GM21576 (cell line): ENCODE measurements around the gene SLC46A1.

Experiments
- ATAC-seq: cut with Tn5 transposase; IDR thresholded peaks from one replicate; pipeline ENCODE4 v1.9.1; 2021; ENCODE audit warnings: mild to moderate bottlenecking, moderate library complexity; ENCODE audit not compliant: unreplicated experiment

SLC46A1 gene

DNA sequence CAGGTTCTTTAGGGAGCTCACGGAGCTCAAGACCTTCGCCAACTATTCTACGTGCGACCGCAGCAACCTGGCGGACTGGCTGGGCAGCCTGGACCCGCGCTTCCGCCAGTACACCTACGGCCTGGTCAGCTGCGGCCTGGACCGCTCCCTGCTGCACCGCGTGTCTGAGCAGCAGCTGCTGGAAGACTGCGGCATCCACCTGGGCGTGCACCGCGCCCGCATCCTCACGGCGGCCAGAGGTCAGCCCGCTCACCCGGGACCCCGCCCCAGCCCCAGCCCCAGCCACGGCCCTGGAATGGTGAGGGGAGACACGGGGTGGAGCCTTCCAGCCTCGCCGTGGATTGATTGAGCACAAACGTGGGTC is 21.0 kb downstream of the SLC46A1 start:
- no peak for ATAC-seq

DNA sequence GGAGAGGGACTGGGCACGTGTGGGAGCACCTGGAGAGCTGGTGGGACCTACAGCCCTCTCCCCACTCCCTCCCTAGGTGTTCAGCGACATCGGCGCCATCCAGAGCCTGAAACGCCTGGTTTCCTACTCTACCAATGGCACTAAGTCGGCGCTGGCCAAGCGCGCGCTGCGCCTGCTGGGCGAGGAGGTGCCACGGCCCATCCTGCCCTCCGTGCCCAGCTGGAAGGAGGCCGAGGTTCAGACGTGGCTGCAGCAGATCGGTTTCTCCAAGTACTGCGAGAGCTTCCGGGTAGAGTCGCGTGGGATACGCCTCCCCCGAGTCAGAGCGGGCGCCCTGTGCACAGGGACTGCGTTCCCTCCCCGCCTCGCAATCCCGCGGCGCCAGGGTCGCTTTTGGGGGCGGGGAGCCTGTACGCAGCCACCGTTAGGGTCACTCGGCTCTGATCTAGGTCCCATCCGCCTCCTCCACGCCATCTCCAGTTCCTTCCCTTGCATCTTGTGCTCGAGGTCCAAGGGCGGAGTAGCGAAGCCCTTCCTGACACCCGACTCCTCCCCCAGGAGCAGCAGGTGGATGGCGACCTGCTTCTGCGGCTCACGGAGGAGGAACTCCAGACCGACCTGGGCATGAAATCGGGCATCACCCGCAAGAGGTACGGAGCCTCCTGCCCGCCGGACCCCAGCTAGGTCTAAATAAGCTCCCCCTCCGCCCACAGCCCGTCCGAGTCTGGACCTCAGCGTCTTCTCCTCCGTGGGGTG is 21.6 kb downstream of the SLC46A1 start:
- peak; percentile 60 for ATAC-seq

DNA sequence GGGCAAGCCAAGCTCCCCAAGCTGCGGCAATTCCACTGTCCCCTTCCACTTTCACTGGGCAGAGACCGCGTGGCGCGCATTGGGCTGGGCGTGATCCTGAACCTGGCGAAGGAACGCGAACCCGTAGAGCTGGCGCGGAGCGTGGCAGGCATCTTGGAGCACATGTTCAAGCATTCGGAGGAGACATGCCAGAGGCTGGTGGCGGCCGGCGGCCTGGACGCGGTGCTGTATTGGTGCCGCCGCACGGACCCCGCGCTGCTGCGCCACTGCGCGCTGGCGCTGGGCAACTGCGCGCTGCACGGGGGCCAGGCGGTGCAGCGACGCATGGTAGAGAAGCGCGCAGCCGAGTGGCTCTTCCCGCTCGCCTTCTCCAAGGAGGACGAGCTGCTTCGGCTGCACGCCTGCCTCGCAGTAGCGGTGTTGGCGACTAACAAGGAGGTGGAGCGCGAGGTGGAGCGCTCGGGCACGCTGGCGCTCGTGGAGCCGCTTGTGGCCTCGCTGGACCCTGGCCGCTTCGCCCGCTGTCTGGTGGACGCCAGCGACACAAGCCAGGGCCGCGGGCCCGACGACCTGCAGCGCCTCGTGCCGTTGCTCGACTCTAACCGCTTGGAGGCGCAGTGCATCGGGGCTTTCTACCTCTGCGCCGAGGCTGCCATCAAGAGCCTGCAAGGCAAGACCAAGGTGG is 24.7 kb downstream of the SLC46A1 start:
- no peak for ATAC-seq

DNA sequence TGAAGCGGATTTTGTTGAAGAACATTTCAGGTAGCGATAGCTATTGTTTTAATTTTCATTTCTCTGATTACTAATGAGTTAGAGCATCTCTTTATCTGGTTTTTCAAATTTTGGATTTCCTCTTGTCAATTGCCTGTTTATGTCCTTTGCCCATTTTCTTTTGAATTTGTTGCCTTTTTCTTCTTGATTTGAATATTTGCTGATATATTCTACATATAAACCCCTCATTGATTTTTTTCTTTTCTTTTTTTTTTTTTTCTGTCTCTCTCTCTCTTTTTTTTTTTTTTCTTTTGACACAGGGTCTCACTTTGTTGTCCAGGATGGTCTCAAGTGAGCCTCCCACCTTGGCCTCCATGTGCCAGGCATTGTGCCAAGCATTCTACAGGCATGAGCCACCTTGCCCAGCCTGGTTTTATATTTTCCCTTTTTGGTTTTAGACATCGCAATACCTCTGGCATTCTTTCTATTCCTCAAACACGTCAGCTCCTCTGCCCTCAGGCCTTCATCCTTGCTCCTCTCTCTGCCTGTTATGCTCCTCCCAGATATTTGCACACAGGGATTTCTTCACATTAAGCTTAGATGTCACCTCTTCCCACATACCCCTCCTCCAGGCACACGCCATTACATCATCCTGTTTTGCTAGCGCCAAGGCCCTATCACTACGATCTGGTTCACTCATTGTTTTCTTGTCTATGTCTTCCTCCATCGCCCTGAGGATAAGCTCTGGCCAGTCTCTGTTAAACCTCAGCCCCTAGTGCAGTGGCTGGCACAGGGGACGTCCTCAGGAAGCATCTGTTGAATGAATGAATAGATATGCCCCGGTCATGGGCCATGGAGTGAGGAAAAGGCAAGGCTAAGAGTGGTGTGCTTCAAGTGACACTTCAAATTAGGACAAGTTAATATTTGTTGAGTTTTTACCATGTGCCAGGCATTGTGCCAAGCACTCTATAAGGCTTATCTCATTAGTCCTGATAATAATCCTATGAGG is 25.9 kb downstream of the SLC46A1 start:
- no peak for ATAC-seq

DNA sequence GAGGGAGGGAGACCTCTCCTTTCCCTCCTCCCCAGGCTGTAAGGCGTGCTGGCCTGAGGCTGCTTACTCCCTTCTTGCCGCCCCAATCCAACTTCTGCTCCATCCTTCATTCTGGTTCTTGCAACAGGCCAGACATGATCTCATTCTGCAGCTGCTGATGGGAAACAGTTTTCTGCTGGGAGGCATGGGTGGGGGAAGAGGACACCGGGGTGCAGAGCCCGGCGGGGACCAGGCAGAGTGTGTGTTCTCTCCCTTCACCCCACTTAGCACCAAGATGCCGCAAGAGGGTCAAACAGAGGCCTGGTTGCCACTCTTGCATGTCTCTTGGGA is 33.1 kb downstream of the SLC46A1 start:
- no peak for ATAC-seq

DNA sequence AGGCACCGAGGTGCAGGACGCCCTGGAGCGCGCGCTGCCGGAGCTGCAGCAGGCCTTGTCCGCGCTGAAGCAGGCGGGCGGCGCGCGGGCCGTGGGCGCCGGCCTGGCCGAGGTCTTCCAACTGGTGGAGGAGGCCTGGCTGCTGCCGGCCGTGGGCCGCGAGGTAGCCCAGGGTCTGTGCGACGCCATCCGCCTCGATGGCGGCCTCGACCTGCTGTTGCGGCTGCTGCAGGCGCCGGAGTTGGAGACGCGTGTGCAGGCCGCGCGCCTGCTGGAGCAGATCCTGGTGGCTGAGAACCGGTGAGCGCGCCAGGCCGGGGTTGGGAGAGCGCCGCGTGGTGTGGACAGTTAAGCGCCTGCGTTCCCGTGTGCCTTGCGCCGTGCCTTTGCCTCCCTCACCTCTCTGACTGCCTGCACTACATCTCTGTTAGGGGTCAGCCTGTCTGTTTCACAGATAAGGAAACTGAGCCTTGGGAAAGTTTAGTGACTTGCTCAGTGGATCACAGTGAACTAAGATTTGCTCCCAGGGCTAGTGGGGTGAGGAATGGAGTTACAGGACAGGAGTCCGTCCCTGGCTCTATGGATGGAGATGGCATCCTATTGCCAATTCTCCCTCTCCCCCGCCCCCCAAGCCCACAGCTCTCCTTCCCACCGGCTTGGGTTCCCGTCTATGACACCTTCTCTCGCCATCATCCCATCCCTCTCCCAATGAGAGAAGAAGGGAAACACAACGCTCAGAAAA is 33.6 kb downstream of the SLC46A1 start:
- ATAC-seq: no peak

DNA sequence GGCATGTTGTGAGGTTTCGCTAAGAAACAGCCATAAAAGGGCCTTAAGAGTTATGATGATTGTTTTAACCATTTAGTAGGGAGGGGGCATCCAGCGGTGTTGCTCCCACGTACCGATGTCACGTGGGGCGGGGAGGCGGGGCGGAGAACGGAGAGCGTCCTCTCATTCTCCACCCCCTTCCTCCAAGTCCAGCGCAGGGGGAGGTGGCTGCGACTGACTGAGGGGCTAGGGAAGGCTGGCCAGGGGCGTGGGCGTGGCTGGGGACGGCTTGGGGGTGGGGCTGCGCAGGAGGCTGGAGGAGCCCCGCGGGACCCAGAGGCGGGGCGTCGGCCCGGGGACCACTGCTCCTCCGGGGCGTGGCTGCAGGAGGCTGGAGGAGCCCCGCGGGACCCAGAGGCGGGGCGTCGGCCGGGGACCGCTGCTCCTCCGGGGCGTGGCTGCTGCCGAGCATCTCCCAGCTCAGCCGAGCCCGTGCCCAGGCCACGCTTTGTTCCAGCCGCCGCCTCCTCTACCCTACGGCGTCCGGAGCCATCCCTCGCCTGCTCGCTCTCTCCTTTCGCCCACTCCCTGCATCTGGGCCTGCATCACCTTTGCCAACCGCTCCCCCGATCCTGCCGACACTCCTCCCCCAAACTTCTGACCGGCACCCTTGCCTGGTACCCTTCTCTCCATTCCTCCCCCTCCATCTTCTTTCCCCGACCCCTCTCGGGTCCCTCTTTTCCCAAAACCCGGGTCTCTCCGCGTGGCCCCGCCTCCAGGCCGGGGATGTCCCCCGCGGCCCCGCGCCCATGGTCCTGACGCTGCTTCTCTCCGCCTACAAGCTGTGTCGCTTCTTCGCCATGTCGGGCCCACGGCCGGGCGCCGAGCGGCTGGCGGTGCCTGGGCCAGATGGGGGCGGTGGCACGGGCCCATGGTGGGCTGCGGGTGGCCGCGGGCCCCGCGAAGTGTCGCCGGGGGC is 34.5 kb downstream of the SLC46A1 start, which contains the start of gene SARM1:
Gene SARM1 (plus strand): TSS at position 450 of the 958 bp plus-strand sequence. CDS start 339 bp downstream, at position 789.
- ATAC-seq: peak; percentile 55

DNA sequence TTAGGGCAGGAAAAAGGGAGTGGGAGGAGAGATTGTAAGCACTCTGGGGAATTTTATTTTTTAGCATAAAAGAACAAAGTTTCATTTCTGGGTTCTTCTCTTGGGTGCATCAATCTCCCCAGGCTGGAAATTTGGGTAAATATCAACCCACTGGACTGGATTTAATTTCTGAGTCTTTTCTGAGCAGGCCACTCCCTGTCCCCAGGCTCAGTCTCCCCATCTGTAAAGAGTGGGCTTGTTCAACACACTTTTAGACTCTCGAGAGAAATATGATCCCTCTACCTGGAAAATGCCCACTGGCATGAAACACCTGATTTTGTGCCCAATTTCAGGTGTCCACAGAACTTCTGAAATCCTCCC is 35.3 kb downstream of the SLC46A1 start:
- no peak for ATAC-seq

DNA sequence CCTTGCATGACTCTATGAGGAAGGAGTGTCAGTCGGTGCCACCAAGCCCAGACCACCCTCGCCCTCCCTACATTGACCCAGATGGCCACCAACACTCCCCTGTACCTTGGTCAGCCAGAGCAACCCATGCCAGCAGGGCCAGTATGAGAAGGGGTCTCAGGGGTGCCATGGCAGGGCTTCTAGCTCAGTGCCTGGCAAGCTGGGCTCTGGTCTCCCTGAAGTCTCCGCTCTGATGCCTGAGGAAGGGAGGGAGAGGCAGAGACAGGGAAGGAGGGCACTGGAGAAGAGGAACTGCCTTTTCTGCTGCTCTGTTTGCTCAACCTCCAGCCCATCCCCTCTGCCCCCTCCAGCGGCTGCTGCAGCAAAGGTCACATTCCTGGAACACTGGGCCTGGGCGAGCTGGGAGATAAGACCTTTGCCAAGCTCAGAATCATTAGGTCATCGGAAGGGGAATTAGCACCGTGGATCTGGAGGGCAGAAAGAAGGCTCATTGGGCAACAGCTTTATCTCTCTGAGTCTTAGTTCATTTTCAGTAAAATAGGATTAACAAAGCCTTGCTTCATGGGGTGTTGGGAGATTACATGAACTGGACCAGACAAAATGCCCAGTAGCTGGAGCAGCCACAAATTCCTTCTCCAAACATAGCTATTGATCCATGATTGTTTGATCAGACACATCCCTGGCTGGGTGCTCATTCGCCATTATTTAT is 35.8 kb downstream of the SLC46A1 start, which contains the start of gene VTN:
Gene VTN (minus strand): TSS at position 273 of the 709 bp plus-strand sequence. CDS start 104 bp downstream, at position 169.
- ATAC-seq: no peak

DNA sequence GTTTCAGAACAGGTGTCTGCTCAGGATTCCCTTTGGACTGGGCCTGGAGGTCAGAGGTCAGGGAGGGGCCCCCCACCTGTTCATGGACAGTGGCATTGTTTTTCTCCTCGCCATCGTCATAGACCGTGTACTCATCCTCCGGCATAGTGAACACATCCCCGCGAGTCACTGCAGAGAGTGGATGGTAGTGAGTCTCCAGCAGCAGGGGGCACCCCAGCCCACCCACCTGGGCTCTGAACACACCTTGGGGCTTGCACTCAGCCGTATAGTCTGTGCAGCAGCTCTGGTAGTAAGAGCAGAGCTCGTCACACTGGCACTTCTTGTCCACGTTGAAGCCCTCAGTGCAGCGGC is 36.4 kb downstream of the SLC46A1 start:
- ATAC-seq: no peak

DNA sequence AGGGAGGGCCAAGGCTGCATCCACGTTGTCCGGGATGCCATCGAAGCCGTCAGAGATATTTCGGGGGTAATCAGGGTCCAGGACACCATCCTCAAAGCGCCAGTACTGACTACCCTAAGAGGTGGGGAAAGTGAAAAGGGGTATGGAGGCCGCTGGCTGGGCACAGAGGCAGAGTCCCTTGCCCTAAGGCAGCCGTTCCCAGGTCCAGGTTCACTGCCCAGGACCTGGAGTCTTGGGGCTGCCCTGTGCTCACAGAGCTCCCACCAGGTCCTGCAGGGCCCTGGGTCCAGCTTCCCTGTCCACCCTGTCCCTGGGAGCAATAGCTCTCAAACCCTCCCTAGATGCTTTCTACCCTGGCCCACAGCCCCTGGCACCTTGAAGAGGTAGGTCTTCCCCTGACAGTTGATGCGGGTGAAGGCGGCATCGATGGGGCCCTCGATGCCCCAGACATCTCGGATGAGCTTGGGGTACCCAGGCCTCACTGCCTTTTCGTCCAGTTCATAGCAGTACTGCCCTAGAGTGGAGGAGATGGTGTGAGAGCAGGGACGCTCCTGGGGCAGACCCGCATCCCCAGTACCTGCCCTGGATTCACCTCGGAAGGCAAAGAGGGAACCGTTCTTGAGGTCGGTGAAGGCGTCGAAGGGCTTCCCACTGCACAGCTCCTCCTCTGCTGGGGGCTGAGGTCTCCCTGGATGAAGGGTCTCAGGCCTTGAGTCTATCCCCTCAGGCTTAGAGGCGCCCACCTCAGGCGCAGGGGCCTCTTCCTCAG is 36.9 kb downstream of the SLC46A1 start:
- no peak for ATAC-seq

DNA sequence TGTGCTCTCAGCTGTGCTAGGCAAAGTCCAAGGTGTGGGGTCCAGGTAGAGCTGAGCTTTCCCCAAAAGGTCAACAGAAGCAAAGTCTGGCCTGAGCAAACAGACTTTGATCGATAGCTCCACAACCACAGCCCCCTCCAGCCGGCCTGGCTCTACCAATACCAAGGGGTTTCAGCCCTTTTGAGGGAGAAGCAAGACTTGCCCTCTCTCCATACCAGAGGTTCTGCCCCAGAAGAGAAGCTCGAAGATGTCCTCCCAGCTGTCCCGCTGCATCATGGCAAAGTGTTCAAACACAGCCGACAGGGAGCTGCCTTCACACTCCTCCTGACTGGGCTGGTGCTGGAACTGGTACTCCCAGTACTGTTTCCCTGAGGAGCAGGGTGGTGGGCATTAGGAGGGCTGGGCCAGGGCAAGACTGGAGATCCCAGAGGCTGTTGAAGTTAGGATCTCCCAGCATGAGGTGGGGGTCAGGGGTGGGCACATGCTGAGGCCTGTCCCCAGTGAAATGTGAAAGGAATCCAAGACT is 37.6 kb downstream of the SLC46A1 start:
- ATAC-seq: no peak

DNA sequence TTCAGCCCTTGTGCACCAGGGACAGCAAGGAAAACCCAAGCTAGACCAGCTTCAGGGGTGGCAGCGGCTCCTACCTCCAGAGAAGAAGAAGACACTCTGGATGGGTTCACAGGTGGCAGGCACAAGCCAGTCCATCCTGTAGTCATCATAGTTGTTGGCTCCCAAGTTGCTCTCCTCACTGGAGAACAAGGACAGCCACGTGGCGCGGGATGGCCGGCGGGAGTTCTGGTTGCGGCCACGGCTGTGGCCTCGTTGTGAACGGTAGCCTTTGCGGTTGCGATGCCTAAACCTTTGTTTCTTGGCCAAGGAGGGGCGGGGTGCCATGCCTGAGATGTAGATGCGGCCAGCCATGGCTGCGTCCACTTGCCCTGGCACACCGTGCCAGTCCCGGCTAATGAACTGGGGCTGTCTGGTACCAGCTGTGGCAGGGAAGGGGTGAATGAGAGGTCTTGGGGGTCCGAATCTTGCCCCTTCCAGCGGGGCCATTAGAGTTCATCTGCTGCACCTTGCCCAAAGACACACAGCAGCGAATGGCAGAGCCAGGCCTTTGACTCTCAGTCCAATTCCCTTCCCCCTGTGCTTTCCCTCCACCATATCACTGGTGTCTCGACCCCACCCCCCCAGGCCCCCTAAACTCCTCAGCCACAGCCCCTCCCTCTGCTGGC is 38.2 kb downstream of the SLC46A1 start:
- no peak for ATAC-seq

DNA sequence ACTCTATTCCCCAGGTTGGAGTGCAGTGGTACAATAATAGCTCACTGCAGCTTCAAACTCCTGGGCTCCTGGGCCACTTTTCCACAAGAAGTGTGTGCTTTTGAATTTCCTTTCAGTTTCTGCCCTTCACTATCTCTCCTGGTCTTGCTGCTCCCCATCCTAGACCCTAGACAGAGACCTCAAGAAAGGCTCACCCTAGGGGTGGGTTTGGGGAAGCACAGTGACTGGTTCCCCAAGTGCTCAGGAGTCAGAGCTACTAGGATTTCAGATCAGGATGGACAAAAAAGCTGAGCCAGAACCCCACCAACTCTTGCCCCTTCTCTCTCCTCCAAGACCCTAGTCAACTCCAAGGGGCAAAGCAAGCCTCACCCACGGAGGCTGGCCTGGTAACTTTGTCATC is 39.4 kb downstream of the SLC46A1 start:
- ATAC-seq: no peak

DNA sequence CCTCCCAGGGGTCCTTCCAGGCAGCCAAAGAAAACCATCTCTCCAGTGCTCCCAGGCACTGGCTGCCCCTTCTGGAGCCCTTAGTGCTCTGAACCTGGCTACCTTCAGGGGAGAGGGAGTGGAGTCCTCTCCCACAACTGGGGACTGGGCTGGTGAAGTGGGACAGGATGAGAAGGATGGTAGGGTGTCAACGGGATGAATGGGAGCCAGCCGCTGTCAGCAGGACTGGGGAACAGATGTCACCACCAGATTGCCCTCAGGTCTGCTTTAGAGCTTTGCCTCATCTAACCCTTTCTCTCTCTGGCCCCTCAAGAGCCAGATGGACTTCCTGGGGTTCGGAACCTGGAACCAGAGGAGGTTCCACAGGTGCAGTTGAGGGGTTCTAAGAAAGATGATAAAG is 40.5 kb downstream of the SLC46A1 start:
- no peak for ATAC-seq

DNA sequence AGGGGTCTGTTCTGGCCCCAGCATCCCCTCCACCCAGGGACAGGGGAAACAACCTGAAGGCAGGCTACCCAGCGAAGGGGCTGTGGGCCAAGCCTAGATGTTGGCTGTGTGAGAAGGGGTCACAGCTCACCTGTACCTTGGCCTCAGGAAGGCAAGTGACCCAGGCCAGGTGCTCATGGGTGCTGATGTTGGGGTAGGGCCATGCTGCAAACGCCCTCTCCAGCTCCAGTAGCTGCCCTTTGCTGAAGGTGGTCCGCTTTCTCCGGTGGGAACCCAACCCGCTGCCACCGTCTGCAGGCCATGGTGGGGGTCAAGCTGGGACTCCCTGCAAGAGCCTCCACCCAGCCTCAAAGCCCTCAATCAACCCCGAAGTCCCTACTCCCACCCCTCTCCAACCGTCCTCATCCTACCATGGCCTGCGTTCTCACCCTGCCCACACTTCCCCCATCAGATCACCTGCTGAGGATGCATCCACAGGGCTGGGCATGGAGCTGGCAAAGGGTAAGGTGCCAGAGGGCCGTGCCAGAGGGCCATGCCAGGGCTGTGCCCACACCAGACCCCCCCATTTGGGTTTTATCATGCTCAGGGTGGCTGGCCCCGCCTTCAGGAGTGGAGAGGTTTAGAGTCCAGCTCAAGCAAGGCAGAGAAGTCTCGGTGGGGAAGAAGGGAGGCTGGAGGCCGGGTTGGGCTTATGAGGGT is 41.2 kb downstream of the SLC46A1 start, which contains the start of gene SEBOX:
Gene SEBOX (minus strand): TSS at position 535 of the 699 bp plus-strand sequence. CDS start 48 bp downstream, at position 487.
- ATAC-seq: no peak
